HUDEP-2 (cell line): ENCODE data around the gene HNF1B.
A peak's percentile ranks its signal among the peaks of the same experiment; 100 is the strongest.

ENCODE experiments used
- DNase-seq, 76 experiments: peaks; one replicate each; lab custom pipeline; 2025; ENCODE audit not compliant: unreplicated experiment in 76 of 76; lab: John Stamatoyannopoulos, UW

HNF1B gene

GRCh38 chr17:37737081-37737480, 7.8 kb downstream of the HNF1B start:
- peak in 9 of 76 experiments; percentile 6 to 43 (median 16) for DNase-seq

- DNase-seq = no peak
Observed at GRCh38 chr17:37736428-37736827, 8.4 kb downstream of the HNF1B start.

- DNase-seq = no peak
Observed at GRCh38 chr17:37735165-37735564, 9.7 kb downstream of the HNF1B start.

GRCh38 chr17:37732316-37732715, 12.5 kb downstream of the HNF1B start:
- no peak for DNase-seq

- DNase-seq = no peak
Observed at GRCh38 chr17:37731056-37731455, 13.8 kb downstream of the HNF1B start.

GRCh38 chr17:37729905-37730304, 15.0 kb downstream of the HNF1B start:
- no peak for DNase-seq

- DNase-seq = peak in 1 of 76 experiments; percentile 8
Observed at GRCh38 chr17:37726891-37727675, 17.8 kb downstream of the HNF1B start.

- DNase-seq = no peak
Observed at GRCh38 chr17:37726248-37726647, 18.6 kb downstream of the HNF1B start.

GRCh38 chr17:37725601-37726146, 19.2 kb downstream of the HNF1B start:
- DNase-seq = peak in 58 of 76 experiments; percentile 16 to 83 (median 54)

- DNase-seq = peak in 74 of 76 experiments; percentile 28 to 91 (median 73)
Observed at GRCh38 chr17:37725021-37725595, 19.8 kb downstream of the HNF1B start.

GRCh38 chr17:37720989-37721388, 23.9 kb downstream of the HNF1B start:
- no peak for DNase-seq

GRCh38 chr17:37719866-37720265, 25.0 kb downstream of the HNF1B start:
- no peak for DNase-seq

GRCh38 chr17:37718324-37719048, 26.4 kb downstream of the HNF1B start:
- no peak for DNase-seq

- no peak for DNase-seq
Observed at GRCh38 chr17:37717627-37718323, 27.1 kb downstream of the HNF1B start.

GRCh38 chr17:37714897-37715296, 30.0 kb downstream of the HNF1B start:
- no peak for DNase-seq

GRCh38 chr17:37713624-37714023, 31.2 kb downstream of the HNF1B start:
- DNase-seq = no peak

GRCh38 chr17:37713028-37713431, 31.8 kb downstream of the HNF1B start:
- no peak for DNase-seq

- no peak for DNase-seq
Observed at GRCh38 chr17:37711113-37711512, 33.7 kb downstream of the HNF1B start.

GRCh38 chr17:37710344-37710886, 34.4 kb downstream of the HNF1B start:
- peak in 8 of 76 experiments; percentile 5 to 24 (median 15) for DNase-seq

- DNase-seq = no peak
Observed at GRCh38 chr17:37708616-37709212, 36.1 kb downstream of the HNF1B start.
